Kidney tubule cell (primary cell): ENCODE data around the gene TEX14.
A peak's percentile ranks its signal among the peaks of the same experiment; 100 is the strongest.

Source experiments
- DNase-seq: peaks from one replicate; pipeline ENCODE4 v3.0.0-alpha.2; 2018; ENCODE audit warnings: low spot score

Gene TEX14, protein sequence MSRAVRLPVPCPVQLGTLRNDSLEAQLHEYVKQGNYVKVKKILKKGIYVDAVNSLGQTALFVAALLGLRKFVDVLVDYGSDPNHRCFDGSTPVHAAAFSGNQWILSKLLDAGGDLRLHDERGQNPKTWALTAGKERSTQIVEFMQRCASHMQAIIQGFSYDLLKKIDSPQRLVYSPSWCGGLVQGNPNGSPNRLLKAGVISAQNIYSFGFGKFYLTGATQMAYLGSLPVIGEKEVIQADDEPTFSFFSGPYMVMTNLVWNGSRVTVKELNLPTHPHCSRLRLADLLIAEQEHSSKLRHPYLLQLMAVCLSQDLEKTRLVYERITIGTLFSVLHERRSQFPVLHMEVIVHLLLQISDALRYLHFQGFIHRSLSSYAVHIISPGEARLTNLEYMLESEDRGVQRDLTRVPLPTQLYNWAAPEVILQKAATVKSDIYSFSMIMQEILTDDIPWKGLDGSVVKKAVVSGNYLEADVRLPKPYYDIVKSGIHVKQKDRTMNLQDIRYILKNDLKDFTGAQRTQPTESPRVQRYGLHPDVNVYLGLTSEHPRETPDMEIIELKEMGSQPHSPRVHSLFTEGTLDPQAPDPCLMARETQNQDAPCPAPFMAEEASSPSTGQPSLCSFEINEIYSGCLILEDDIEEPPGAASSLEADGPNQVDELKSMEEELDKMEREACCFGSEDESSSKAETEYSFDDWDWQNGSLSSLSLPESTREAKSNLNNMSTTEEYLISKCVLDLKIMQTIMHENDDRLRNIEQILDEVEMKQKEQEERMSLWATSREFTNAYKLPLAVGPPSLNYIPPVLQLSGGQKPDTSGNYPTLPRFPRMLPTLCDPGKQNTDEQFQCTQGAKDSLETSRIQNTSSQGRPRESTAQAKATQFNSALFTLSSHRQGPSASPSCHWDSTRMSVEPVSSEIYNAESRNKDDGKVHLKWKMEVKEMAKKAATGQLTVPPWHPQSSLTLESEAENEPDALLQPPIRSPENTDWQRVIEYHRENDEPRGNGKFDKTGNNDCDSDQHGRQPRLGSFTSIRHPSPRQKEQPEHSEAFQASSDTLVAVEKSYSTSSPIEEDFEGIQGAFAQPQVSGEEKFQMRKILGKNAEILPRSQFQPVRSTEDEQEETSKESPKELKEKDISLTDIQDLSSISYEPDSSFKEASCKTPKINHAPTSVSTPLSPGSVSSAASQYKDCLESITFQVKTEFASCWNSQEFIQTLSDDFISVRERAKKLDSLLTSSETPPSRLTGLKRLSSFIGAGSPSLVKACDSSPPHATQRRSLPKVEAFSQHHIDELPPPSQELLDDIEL (N-terminal part only)

DNA sequence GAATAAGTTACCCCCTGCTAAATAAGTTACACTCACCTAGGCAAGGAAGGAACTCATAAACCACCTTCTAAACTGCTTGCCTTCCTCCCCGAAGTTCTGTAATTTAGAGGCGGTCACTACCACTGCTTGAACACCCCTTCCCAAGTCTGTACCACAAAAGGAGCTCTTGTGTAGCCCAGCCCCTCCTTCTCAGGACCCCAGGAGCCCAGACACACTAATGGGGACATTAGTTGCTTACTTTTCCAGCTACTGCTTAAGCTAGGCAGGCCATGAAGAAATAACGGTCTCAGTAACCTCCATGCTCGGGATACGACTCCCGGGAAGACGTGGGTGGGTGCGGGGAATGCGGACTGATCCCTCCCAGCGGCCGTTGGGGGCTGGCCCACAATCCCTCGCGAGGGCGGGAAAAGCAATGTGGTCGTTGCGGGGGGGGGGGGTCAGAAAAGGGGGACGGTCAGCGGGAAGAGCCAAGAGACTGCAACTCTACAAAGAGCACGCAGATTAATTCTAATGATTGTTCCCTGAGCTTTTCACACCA lies at the start of gene TEX14:
Gene TEX14, minus strand, starts transcription at position 345 of the 538 bp plus-strand sequence. CDS start 40,044 bp downstream, outside the sequence.
- DNase-seq, result no peak

DNA sequence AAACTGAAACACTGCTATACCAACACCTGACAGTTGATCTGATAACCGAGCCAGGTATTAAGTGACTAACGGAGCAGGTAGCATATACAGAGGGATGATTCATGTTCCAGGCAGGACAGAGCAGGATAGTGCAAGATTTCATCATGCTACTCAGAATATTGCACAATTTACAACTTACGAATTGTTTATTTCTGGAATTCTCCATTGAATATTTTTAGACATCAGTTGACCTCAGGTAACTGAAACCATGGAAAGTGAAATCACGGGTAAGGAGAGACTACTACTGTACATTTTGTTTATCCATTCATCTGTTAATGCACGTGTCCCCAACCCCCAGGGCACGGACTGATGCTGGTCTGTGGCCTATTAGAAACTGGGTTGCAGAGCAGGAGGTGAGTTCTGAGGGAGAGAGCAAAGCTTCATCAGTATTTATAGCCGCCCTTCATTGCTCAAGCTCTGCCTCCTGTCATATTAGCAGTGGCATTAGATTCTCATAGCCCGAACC lies 49.3 kb upstream of the TEX14 start:
- peak; percentile 58 for DNase-seq

DNA sequence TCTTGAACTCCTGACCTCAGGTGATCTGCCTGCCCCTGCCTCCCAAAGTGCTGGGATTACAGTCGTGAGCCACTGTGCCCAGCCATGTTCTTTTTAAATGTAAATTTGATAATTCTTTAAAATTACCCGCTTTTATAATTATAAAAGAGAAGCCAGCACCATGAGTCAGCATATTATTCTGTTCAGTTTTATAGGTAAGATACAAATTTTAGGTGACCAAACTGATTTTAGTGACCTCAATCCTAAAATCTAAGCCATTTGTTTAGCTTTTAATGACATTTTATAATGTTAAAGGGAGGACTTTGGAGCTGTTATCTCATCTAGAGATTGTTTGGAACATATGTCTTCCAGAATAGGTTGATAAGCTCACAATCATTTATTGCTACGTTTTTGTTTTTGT lies 43.0 kb upstream of the TEX14 start:
- no peak for DNase-seq

DNA sequence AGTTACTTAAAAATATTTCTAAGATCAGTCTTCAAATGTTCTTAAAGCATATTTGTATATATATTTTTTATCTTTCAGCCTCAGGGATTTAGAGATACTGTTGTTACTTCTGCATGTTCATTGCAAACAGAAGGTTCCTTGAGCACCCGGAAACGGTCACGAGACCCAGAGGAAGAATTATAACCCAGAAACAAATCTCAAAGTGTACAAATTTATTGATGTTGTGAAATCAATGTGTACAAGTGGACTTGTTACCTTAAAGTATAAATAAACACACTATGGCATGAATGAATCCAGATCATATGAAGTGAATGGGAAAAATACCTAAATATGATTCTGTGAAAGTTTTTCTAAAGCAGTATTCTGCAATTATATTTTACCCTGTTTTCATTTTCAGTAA lies 42.2 kb upstream of the TEX14 start:
- DNase-seq, result no peak

DNA sequence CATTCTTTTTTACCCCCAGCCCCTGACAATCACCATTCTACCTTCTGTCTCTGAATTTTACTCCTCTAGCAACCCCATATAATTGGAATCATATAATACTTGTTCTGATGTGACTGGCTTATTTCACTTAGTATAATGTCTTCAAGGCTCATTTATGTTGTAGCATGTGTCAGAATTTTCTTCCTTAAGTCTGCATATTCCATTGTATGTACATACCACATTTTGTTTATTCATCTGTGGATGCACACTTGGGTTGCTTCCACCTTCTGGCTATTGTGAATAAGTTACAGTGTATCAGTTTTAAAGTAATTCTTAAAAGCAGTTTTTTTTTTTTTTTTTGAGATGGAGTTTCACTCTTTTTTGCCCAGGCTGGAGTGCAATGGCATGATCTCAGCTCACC lies 39.1 kb upstream of the TEX14 start:
- no peak for DNase-seq

DNA sequence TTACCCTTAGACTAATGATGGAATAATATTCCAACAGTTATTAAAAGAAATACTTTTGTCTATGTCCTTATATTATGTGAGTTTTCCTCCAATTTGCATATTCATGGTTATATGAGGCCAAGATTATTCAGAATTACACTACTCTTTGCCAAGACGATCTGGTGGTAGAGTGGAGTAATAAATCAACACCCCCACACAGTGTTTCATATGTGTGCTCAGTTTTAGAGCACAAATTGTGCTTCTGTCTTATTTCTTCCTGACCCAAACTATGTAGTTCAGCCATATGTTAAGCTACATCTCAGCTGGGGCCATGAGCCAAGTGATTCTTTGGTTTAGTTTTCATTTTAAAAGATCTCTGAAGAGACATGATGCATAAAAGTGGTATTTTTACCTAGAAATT lies 37.0 kb upstream of the TEX14 start:
- DNase-seq, result no peak

DNA sequence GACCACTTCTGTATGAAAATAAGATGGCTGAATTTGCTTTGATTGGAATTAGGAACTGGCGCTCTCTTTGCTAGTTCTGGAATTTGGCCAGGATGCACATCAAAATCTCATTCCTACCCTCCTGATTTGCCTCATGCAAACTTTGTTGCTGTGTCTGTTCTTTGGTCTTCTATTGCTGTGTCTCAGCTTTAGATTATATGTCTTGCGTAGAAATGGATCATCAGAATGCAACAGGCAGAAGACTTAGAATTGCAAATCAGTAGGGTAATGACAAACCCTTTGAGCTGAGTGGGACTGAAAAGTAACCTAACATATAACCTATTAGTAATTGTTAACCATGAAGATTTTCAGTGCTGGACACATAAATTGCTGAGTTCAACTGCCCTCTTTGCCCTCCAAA lies 30.9 kb upstream of the TEX14 start:
- no peak for DNase-seq

DNA sequence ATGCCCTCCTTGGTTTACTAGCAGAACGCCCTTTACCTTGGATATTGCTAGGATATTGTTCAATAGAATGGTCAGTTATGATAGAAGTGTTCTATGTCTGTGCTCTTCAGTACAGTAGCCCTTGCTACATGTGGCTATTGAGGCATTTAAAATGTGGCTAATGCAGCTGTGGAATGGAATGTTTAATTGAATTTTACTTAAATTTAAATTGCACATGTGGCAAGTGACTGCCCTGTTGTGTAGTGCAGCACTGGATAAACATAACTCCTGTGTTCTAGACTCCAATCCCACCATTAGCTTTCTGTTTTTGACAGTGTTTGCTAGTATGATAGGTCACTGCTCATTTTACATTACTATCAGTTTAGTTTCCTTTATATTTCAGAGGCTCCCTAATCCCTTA lies 30.4 kb upstream of the TEX14 start:
- DNase-seq, result no peak

DNA sequence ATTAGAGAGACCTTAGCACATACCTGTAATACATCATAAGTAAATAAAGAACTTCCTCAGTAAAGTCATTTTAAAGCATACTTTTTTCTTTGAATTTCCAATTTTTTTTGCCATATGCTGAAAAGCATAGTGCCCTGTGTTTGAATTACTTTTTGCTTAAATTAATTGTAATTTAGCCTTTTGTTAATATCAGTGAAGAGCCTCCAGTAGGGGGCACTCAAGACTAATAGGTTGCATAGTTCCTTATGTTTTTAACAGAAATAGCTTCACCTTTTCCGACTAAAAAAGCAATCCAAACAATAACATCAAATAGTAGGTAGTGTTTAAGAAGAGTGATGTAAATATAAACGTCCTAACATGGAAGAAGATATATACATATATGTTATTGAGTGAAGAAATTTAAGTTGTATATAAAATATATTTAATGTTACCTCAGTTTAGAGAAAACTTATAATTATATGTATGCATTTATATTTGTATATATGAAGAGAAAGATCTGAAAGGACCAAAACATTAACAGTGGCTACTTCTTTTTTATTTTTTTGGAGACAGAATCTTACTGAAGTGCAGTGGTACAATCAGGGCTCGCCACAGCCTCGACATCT lies 19.2 kb upstream of the TEX14 start:
- peak; percentile 62 for DNase-seq

DNA sequence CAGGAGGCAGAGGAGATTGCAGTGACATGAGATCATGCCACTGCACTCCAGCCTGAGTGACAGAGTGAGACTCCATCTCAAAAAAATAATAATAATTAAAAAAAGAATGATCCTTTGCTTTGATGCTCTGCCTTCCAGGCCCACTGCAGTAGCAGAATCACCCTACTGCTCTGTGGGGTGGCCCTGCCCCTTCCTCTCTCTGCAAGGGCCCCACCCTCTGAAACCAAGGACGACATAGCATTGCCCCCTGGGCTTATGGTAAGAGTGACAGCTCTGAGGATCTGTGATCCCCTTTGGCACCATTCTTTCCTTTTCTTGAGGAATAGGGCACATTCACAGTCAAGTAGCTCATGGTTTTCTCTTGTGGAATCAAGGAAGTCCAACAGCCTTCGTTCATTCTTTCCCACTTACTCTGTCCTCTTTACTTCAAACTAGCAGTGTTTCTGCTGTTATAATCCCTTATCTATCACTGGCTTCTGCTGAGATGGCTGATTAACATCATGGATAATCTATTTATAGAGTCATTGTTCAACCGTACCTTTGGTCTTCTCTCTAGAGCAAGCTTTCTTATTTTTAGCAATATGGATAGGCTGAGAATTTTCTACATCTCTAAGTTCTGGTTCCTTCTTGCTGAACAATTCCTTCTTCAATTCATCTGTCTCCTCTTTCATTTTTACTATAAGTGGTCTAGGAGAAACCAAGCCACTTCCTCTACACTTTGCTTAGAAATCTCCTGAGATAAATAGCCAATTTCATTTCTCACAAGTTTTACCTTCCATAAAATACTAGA lies 14.7 kb upstream of the TEX14 start:
- no peak for DNase-seq

DNA sequence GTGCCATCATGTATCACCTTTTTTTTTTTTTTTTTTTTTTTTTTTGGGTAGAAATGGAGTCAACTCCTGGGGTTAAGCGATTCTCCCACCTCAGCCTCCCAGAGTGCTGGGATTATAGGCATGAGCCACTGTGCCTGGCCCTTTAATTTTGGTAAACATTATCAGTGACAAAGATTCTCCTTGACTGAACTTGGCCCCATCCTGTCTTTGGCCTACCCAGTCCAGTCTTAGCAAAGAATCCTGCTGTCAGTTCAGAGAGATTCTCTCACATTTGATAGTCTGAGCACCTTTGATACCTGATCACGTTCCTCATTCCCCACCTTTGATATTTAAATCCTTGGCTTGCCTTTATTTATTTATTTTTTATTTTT lies 12.1 kb upstream of the TEX14 start:
- DNase-seq, result no peak

DNA sequence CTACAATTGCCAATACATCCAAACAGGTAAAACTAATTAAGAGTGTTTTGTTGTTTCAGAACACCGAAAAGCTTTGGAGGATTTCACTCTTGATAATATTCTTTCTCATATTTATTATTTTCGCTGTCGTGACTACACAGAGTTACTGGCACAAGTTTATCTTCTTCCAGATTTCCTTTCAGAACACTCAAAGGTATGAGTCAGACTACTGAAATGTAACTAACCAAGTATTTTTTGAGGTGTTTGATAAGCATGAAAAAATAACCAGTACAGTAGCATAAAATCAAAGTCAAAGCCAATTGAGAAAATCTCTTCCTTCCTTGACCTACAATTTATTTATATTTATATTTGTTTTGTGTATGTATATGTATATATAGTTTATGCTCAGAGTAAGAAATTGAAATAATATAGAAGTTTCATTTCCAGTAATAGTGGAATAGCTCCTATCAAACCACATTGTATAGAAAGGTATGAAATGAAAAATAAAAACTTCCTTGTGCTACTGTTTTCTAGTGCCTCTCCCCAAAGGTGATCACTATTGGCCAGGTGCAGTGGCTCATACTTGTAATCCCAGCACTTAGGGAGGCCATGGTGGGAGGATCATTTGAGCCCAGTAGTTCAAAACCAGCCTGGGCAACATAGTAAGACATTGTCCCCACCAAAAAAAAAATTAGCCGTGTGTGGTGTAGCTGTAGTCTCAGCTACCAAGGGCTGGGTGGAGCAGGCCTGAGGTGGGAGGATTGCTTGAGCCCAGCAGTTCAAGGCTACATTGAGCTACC lies 11.5 kb upstream of the TEX14 start:
- peak; percentile 50 for DNase-seq

DNA sequence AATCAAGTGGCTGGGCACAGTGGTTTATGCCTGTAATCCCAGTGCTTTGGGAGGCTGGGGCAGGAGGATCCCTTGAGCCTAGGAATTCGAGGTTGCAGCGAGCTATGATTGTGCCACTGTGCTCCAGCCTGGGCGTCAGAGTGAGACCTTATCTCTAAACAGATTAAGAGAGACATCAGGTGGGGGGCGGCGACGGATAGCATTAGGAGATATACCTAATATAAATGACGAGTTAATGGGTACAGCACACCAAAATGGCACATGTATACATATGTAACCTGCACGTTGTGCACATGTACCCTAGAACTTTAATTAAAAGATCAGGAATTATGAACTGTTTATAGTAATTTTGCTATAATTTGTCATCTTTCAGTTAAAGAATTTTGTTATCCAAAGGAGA lies 10.9 kb upstream of the TEX14 start:
- DNase-seq, result no peak

DNA sequence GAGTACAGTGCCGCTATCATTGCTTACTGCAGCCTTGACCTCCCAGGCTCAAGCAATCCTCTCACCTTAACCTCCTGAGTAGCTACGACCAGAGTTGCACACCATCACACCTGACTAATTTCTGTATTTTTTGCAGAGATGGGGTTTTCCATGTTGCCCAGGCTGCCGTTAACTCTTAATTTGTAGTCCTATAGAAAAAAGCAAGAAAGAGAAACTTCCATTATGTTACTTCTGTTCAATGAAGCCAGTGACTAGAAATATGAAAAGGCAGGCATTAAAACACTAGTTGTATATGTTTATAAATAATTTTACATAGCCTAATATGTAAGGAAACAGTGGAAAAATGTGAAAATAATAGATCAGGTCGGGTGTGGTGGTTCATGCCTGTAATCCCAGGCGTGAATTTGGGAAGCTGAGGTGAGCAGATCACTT lies 10.2 kb upstream of the TEX14 start:
- DNase-seq, result no peak

DNA sequence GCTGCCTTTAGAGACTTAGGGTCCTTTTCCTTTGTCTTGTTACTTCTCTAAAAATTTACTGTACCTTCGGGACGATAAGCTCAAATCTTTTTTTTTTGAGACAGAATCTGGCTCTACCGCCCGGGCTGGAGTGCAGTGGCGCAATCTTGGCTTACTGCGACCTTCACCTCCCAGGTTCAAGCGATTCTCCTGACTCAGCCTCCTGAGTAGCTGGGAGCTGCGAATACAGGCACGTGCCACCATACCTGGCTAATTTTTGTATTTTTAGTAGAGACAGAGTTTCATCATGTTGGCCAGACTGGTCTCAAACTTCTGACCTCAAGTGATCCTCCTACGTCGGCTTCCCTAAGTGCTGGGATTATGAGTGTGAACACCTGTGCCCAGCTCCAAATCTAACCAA lies 7.9 kb upstream of the TEX14 start:
- no peak for DNase-seq

DNA sequence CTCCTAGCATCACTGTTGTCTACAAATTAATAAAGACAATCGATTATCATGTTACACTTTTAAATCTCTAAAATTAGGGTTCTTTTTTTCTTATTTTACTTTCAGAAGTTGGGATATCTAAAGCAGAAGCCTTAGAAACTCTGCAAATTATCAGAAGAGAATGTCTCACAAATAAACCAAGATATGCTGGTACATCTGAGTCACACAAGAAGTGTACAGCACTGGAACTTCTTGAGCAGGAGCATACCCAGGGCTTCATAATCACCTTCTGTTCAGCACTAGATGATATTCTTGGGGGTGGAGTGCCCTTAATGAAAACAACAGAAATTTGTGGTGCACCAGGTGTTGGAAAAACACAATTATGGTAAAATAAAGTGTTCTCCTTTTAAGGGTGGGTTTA lies 3.0 kb upstream of the TEX14 start:
- DNase-seq, result peak; percentile 4

DNA sequence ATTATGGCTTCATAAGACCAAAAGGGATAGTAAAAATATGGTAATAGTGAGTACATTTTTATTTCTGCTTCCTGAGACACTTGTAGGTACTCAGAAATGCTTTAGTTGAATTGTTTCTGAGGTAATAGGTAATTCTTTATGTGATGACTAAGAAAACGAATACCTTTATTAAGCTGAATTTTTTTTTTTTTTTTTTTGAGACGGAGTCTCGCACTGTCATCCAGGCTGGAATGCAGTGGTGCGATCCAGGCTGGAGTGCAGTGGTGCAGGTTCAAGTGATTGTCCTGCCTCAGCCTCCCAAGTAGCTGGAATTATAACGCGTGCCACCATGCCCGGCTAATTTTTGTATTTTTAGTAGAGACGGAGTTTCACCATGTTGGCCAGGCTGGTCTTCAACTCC lies 2.5 kb upstream of the TEX14 start:
- DNase-seq, result peak; percentile 76

DNA sequence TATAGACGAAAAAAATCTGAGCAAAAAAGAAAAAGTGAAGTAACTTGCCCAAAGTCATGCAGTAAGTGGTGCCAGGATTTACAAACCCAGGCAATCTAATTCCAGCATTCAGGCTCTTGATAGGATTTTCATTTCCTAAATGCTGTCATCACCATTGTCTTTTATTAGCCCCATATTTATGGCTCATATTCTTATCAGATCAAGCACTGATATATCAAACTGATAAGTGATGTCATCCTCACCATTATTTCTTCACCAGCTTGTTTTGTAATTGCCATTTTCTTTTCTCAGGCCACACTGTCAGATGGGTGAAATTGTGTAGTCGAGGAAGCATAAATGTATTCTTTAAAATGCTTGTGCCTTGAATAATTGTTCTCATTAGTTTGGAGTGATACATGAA lies 1.9 kb upstream of the TEX14 start:
- no peak for DNase-seq

DNA sequence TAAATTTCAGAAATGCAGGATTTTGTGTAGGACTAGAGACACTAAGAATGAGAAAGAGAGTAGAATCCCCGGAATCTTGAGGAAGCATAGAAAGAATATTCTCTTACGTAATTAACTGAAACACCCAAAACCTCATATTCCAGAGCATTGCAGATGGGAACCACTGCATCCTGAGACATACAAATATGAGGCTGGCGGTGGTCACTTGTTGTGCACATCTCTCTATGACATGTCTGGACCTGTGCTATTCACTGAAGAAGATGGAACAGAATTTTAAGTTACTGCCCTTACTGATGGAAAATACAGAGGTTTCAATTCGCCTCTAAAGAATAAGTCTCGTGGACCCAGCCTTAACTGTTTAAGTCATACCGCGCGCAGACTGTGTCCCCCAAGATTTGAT lies 1.4 kb upstream of the TEX14 start:
- no peak for DNase-seq
